ENCODE measurements around the gene HOMER3. TPM values are rescaled to one million over a fixed set of nuclear protein-coding genes. Genes with fewer than 3 reads are reported as not detected.

HOMER3 gene
- total RNA-seq, 1 donor from 2014 or later: 28.2 TPM

- no peak overlapping the region for H3K4me3 Mint-ChIP-seq
- Histone ChIP-seq H2AFZ (replicated peaks) (no peak overlapping the region), H3K9me3 (ENCODE audit: low read depth) (no peaks in the 10 kb centered on the region), H3K36me3 (no peaks in the 10 kb centered on the region), H3K79me2 (ENCODE audit: low read depth) (no peaks in the 10 kb centered on the region), H3K27ac (no peak overlapping the region), H3K9ac (no peak overlapping the region), H3K4me2 (no peak overlapping the region), H3K27me3 (no peaks in the 10 kb centered on the region), H3F3A (ENCODE audit: low read depth) (no peaks in the 10 kb centered on the region), H4K20me1 (ENCODE audit: low read depth) (peaks cover 4% of the 10 kb centered on the region), H3K4me1 (no peaks in the 10 kb centered on the region), H3K4me3 (no peak overlapping the region)
- no peak for TF ChIP-seq EZH2phosphoT487 (IDR thresholded peaks at IDR 0.05)
- TF ChIP-seq EZH2 (IDR thresholded peaks at IDR 0.05): no peak
- H3K27ac Mint-ChIP-seq: no peak overlapping the region
- peaks cover 6% of the 10 kb centered on the region for H3K9me3 Mint-ChIP-seq
- no peaks in the 10 kb centered on the region for H3K4me1 Mint-ChIP-seq
- no peaks in the 10 kb centered on the region for H3K27me3 Mint-ChIP-seq (ENCODE audit: insufficient read depth, low read depth)
- H3K36me3 Mint-ChIP-seq: peaks cover 32% of the 10 kb centered on the region
- peak; percentile 36 for DNase-seq (ENCODE audit: low spot score)
Measured at GRCh38 chr19:18879579-18880373, 61.2 kb downstream of the HOMER3 start.

Other genes with a start within 250 kb of the HOMER3 start
- not detected in 2 replicates for gene COMP, start 149.9 kb downstream of the HOMER3 start, total RNA-seq (ENCODE audit: low replicate concordance)
- 65.2 and 69.8 TPM in 2 replicates for gene UPF1, start 109.3 kb downstream of the HOMER3 start, total RNA-seq (ENCODE audit: low replicate concordance)
- gene CERS1, start 45.1 kb downstream of the HOMER3 start, total RNA-seq (ENCODE audit: low replicate concordance): 1.9 and 7.6 TPM in 2 replicates
- gene COPE, start 21.8 kb downstream of the HOMER3 start, total RNA-seq (ENCODE audit: low replicate concordance): 95.2 and 225 TPM in 2 replicates
- 19.9 and 23.4 TPM in 2 replicates for gene DDX49, start 21.5 kb downstream of the HOMER3 start, total RNA-seq (ENCODE audit: low replicate concordance)
- 123 and 125 TPM in 2 replicates for gene SUGP2, start 92.3 kb upstream of the HOMER3 start, total RNA-seq (ENCODE audit: low replicate concordance)
- 18.1 and 35.0 TPM in 2 replicates for gene ARMC6, start 92.4 kb upstream of the HOMER3 start, total RNA-seq (ENCODE audit: low replicate concordance)
- gene SLC25A42, start 122.8 kb upstream of the HOMER3 start, total RNA-seq (ENCODE audit: low replicate concordance): 4.0 and 6.2 TPM in 2 replicates
- 13.3 and 38.3 TPM in 2 replicates for gene TMEM161A, start 197.3 kb upstream of the HOMER3 start, total RNA-seq (ENCODE audit: low replicate concordance)
- 0.15 TPM in 1 of 2 replicates, not detected in the other for gene MEF2B, start 229.0 kb upstream of the HOMER3 start, total RNA-seq (ENCODE audit: low replicate concordance)